ENCODE results near the gene FRA10AC1. TPM values are rescaled to one million over a fixed set of nuclear protein-coding genes. Genes with fewer than 3 reads are reported as not detected.

The FRA10AC1 gene
- total RNA-seq, 1 experiment from 2014 or later: 20.3 TPM

- POLR2A ChIA-PET: no interaction called here
- H3K9me3 ChIP-seq (ENCODE audit: control insufficient read depth, insufficient read depth, low read depth, low read length): no peaks in the 10 kb centered on the region
- ATAC-seq (no peak), DNase-seq (ENCODE audit: low read depth, low spot score) (no peak)
- no peak for TF ChIP-seq CTCF (IDR thresholded peaks at IDR 0.05)
- CTCF ChIA-PET: no interaction called here
- intact Hi-C loops (cut with micrococcal nuclease; ENCODE audit: unreplicated experiment) (no loop called here), in situ Hi-C loops (cut with HindIII; ENCODE audit: low pct_unique_long_range_greater_than_20kb, low sequenced_read_pairs) (no loop called here)
- no peak overlapping the region for H3K4me3 ChIP-seq (ENCODE audit: low read depth in 2 of 2, low read length in 2 of 2)
- H3K27me3 ChIP-seq (ENCODE audit: control insufficient read depth, insufficient read depth, low read length): no peaks in the 10 kb centered on the region
- H3K27ac ChIP-seq (ENCODE audit: low read length): no peak overlapping the region
- no TSS peak for BruUV-seq (replicated peaks)
- H3K4me1 ChIP-seq (ENCODE audit: control insufficient read depth, insufficient read depth, low read length): no peaks in the 10 kb centered on the region
- H3K36me3 ChIP-seq (ENCODE audit: control insufficient read depth, insufficient read depth, low read length): peaks cover 34% of the 10 kb centered on the region
Measured at GRCh38 chr10:93673791-93674190, 28.6 kb downstream of the FRA10AC1 start.

DNA sequence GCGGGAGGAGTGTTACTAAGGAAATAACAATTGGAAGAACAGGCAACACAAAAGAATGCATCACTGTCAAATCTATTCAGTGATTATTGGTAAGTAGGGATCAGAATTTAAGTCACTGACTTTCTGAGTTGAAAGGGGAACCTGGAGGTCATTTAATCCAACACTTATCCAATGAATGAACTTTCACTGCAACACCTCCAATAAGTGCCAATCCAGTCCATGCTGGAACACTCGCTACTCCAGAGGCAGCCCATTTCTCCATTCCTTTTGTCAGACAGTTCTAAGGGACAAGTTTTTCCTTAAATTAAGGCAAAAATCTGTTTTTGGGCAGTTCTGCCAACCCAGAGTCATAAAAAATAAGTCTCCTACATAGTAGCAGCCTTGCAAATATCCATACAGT is 29.5 kb downstream of the FRA10AC1 start:
- TF ChIP-seq CTCF (IDR thresholded peaks at IDR 0.05) (no peak), SIN3A (IDR thresholded peaks at IDR 0.05; ENCODE audit: borderline replicate concordance, insufficient read depth, low read depth, low read length) (no peak), POLR2AphosphoS5 (IDR thresholded peaks at IDR 0.05; ENCODE audit: low read depth, low read length) (no peak), TCF7L2 (IDR thresholded peaks at IDR 0.05; ENCODE audit: low read depth, low read length) (no peak)
- TF ChIP-seq, protein P1, sequence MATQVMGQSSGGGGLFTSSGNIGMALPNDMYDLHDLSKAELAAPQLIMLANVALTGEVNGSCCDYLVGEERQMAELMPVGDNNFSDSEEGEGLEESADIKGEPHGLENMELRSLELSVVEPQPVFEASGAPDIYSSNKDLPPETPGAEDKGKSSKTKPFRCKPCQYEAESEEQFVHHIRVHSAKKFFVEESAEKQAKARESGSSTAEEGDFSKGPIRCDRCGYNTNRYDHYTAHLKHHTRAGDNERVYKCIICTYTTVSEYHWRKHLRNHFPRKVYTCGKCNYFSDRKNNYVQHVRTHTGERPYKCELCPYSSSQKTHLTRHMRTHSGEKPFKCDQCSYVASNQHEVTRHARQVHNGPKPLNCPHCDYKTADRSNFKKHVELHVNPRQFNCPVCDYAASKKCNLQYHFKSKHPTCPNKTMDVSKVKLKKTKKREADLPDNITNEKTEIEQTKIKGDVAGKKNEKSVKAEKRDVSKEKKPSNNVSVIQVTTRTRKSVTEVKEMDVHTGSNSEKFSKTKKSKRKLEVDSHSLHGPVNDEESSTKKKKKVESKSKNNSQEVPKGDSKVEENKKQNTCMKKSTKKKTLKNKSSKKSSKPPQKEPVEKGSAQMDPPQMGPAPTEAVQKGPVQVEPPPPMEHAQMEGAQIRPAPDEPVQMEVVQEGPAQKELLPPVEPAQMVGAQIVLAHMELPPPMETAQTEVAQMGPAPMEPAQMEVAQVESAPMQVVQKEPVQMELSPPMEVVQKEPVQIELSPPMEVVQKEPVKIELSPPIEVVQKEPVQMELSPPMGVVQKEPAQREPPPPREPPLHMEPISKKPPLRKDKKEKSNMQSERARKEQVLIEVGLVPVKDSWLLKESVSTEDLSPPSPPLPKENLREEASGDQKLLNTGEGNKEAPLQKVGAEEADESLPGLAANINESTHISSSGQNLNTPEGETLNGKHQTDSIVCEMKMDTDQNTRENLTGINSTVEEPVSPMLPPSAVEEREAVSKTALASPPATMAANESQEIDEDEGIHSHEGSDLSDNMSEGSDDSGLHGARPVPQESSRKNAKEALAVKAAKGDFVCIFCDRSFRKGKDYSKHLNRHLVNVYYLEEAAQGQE (IDR thresholded peaks at IDR 0.05; ENCODE audit: insufficient read depth in 1 of 2, low read depth in 2 of 2, low read length in 1 of 2): no peak
- ChIA-PET POLR2A (no interaction called here), CTCF (no interaction called here)
- no TSS peak for BruUV-seq (replicated peaks)
- DNase-seq (ENCODE audit: low read depth, low spot score): no peak
- H3K4me3 ChIP-seq (ENCODE audit: low read depth in 2 of 2, low read length in 2 of 2): no peak overlapping the region
- no peaks in the 10 kb centered on the region for H3K4me1 ChIP-seq (ENCODE audit: control insufficient read depth, insufficient read depth, low read length)
- no peak overlapping the region for H3K27ac ChIP-seq (ENCODE audit: low read length)
- ATAC-seq: no peak
- in situ Hi-C loops (cut with HindIII; ENCODE audit: low pct_unique_long_range_greater_than_20kb, low sequenced_read_pairs): no loop called here
- intact Hi-C loops (cut with micrococcal nuclease; ENCODE audit: unreplicated experiment): no loop called here
- no peaks in the 10 kb centered on the region for H3K27me3 ChIP-seq (ENCODE audit: control insufficient read depth, insufficient read depth, low read length)
- peaks cover 38% of the 10 kb centered on the region for H3K36me3 ChIP-seq (ENCODE audit: control insufficient read depth, insufficient read depth, low read length)
- H3K9me3 ChIP-seq (ENCODE audit: control insufficient read depth, insufficient read depth, low read depth, low read length): no peaks in the 10 kb centered on the region

All from Panc1 (cell line).